SW480 (cell line): ENCODE results near the gene RAB6C.
"Not testable (repeated sequence)": the region's sequence is repeated elsewhere in the genome, so short reads cannot be mapped to it uniquely, and the experiment has no call there.

Source experiments
- DNase-seq: peaks from one replicate; pipeline ENCODE4 v3.0.0-alpha.2; 2016; ENCODE audit warnings: low spot score

RAB6C gene

DNA sequence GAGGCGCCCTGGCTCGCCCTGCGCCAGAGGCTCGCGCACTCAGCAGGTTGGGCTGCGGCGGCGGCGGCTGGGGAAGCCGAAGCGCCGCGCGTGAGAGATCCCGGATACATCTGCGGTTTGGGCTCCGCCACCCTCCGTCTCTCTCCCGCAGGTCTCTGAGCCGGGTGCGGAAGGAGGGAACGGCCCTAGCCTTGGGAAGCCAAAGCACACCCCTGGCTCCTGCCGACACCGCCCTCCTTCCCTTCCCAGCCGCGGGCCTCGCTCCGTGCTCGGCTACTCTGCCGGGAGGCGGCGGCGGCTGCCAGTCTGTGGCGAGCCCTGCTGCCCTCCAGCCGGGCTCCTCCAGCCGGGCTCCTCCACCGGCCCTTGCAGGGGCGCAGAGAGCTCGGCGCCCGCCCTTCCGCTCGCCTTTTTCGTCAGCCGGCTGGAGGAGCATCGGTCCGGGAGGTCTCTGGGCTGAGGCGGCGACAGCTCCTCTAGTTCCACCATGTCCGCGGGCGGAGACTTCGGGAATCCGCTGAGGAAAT, at the start of gene RAB6C:
TSS of gene RAB6C (plus strand) at position 38 of the 527 bp plus-strand sequence. CDS start at position 488, 450 bp downstream.
- DNase-seq: not testable (repeated sequence)

DNA sequence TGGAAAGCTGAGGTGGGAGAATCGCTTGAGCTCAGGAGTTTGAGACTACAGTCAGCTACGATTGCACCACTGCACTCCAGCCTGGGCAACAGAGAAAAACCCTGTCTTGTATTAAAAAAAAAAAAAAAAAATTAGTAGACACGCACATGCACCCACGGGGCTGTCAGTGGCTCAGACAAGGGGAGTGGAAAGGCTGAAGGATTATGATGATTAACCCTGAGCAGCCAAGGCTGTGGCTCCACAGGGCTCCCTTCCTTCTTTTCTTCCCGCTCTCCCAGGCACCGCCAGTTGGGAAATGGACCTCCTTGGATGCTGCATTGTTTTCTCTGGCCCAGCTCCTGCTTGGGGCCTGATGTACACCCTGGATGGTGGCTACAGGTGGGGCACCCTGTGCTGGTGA, 49.0 kb upstream of the RAB6C start:
- DNase-seq: no peak

DNA sequence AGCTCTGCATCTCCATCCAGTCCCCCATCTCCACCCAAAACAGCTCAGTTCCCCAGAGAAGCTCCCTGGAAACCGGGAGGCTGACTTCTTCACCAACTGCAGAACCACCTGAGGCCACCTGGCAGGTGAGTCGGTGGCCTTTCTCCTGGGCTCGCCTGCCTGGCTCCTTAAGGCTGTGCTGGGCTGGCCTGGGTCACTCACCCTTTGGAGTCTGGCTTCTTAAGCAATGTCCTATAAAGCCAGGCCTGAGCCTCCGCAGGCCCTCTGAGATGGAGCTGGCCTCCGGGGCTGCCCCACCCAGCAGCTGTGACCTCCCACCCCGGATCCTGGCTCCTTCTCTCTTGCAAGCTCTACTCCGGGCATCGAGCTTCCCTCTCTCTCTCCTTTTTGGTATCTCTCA, 46.1 kb upstream of the RAB6C start:
- not testable (repeated sequence) for DNase-seq

DNA sequence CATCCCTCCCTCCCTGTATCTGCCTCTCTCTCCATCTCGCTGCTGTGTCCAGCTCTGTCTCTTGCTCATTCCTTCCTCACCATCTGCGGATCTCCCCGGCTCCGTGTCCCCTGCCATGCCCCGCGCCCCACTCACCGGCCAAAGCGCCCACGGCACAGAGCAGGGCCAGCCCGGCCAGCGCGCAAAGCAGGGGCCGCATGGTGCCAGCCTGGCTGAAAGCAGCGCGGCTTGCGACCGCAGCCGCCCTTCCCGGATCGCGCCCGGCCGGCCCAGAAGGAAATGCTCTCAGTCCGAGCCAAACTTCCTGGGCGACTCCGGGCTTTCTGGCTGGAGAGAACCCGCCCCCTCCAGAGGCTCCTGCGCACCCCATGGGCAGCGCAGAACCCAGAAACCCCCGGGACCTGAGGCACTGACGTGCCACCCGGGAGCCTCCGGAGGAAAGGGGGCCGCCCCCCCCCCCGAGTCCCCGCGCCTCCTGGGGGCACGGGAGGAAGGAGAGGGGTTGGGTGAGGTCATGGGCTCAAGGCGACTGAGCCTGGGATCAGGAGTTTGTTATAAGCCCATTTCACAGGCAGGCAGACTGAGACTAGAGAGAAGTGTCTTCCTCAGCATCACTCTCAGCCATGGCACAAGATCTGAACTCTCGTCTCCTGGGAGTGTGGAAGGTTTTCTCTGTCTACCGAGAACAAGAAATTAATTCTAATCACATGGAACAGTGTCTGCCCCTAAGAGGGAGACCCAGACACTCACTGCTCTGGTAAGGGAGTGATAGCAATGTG, 45.2 kb upstream of the RAB6C start:
- DNase-seq: no peak

DNA sequence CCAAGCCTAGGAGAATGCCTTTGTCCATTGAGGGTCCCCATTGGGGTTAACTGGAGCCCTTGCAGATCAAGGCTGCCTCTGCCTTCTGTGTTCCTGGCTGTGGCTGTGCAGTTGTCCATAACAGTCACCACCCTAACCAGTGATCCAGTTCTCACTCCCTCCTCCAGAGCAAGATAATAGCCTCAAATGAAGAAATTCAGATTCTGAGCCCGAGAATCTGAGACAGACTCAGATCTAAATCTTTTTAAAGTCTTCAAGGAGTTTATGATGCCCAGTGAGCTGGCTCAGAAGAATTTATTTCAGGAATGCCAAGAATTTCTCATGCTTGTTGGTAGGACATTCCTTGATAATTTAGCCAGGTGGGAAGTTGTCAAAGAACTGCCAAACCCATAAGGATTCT, 44.3 kb upstream of the RAB6C start:
- no peak for DNase-seq

DNA sequence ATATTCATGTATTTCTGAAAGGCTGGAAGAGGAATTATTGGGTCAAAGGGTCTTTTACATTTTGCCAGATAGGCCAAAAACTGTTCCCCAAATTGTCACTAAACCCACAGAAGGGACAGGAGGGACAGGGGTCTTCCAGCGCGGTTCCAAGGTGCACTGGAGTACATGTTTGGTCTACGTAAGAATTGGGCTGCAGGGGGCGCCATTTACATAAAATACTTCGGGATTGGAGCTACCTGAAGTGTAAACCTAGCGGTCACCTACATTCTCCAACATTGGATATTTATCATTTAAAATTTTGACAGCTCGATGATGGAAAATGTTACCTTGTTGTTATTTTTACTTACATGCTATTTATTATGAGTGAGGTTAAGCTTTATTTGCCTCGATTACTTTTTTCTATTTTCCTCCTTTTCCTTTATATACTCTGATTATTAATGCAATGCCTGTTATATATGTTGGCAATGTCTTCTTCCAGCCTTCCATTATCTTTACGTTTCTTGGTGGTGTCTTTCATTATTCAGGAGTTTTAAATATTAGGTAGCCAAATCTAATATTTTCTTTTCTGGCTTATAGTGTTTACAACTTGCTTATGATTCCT, 43.0 kb upstream of the RAB6C start:
- no peak for DNase-seq

DNA sequence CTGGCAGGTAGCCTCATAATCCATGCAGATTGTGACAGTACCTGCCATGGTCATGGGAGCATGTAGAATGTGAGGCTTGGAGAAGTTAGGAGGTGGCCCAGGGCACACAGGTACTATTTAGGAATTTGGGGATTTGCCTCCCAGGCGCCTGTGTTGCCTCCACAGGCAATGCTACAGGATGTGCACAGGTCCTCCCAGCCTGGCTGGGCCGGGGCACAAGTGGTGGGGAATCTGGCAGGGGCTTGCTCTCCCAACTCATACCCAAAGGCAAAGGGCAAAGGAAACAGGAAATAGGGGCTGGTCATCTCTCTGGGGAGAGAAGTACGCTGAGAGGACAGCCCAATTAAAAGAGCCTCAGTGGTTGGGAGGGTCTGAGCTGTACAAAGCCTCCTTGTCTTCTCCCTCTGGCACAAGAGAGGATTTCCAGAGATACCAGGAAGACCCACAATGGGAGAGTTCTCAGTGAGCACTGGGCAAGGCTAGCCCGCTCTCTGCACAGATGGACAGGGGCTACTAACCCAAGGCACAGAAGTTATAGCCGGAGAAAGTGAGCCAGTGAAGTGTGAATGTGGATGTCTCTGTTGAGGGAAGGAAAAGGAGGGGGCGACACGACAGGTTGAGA, 40.5 kb upstream of the RAB6C start:
- not testable (repeated sequence) for DNase-seq

DNA sequence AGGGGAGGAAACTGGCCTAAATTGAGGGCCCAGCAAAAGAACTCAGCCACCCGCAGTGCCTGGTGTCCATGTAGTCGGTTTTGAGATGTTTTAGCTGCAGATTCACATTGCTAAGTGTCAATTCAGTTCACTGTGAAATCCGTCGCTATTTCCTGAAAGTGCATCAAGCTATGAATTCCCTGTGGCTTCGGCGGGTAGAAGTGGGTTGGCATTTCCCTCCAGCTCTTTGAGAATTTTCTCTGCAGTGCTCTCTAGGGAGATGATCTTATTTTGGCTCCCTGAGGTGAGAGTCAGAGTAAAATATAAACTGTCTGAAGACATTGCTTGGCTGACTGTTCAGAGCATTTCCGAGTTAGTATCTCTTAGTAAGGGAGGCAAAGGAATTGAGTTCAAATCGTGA, 36.0 kb upstream of the RAB6C start:
- not testable (repeated sequence) for DNase-seq

DNA sequence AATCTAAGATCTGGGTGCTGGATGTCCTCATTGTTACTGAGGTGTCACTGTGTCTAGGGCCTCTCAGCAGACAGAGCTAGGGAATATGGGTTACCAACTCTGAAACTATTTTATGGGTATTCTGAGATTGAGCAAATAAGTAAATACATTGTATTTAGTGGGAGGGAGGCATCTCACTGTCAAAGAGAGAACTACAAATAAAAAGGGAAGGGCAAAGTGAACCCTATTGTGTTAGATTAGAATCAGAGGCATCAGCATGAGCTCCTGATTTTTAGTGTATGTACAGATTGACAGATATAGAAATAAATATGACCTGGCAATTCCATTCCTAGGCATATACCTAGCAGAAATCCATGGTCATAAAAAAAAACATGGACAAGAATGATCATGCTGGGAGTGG, 33.9 kb upstream of the RAB6C start:
- no peak for DNase-seq

DNA sequence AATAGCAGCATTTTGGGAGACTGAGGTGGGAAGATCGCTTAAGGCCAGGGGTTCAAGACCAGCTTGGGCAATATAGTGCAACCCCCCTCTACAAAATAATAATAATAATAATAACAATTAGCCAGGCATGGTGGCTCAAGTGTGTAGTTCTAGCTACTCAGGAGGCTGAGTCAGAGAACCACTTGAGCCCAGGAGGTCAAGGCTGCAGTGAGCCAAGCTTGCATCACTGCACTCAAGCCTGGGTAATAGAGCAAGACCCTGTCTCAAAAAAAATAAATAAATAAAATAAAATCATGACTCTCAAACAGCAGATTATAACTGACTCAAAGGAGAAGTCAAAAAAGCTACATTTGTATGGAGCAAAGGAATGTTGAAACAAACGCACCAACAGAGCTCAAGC, 31.8 kb upstream of the RAB6C start:
- not testable (repeated sequence) for DNase-seq

DNA sequence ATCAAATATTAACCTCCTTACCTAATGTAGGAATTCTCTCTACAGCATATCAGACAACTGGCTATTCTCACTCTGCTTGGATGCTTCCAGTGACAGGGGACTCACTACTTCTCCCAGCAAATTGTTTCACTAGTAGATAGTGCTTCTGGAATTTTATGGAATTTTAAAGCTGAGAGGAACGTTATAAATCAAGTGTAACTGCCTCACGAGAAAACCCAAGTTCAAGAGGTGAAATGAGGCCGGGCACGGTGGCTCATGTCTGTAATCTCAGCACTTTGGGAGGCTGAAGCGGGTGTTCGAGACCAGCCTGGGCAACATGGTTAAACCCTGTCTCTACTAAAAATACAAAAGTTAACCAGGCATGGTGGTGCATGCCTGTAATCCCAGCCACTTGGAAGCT, 23.3 kb upstream of the RAB6C start:
- DNase-seq: not testable (repeated sequence)

DNA sequence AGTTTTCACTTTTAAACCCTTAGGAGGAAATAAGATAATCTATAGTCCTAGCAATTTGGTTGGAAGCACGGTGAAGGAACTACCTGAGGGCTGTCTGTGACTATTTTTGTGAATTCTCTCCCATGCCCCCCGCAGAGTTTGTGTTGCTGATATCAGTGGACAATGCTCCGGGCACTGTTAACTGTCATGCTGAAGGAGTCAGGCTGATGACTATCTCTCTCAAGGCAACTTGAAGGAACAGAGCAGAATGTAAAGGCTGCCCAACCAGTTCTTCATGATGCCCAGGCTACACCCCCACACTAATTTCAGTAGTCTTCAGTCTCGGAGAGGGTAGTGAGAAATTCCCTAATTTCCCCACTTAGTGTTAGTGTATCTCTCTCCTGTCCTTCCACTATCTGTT, 21.6 kb upstream of the RAB6C start:
- DNase-seq: no peak

DNA sequence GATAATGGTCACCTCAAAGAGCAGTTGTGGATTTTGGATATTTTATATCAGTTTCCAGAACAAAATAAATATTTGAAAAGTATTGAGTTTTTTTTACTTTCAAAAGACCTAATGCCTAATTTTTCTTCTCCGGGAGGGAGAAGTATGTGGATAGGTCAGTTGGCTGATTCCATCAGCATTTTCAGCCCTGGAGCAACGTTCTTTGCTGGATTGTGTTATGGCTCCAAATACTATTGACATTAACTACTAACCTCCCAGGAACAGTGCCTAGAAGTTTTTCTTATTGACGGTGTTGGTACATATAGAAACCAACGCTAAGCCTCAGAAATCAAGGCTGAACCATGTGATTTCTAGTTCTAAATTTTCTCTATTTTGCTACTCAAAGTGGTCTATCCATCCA, 20.7 kb upstream of the RAB6C start:
- not testable (repeated sequence) for DNase-seq

DNA sequence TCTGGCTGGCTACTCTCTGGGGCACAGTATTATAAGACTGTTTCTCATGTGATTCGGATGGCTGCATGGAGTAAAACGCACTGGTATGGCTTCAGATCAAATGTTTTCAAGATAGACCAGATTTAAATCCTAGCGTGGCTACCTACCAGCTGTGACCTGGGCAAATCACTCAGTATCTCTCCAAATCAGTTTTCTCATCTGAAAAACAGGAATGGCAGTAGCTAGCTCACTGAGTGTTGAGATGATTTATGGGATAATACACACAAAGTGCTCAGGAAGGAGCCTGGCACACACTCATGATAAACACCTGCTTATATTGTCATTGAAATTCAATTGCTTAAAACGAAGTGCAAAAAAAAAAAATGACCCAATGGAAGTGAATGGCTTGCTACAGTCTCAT, 10.9 kb upstream of the RAB6C start:
- DNase-seq: not testable (repeated sequence)

DNA sequence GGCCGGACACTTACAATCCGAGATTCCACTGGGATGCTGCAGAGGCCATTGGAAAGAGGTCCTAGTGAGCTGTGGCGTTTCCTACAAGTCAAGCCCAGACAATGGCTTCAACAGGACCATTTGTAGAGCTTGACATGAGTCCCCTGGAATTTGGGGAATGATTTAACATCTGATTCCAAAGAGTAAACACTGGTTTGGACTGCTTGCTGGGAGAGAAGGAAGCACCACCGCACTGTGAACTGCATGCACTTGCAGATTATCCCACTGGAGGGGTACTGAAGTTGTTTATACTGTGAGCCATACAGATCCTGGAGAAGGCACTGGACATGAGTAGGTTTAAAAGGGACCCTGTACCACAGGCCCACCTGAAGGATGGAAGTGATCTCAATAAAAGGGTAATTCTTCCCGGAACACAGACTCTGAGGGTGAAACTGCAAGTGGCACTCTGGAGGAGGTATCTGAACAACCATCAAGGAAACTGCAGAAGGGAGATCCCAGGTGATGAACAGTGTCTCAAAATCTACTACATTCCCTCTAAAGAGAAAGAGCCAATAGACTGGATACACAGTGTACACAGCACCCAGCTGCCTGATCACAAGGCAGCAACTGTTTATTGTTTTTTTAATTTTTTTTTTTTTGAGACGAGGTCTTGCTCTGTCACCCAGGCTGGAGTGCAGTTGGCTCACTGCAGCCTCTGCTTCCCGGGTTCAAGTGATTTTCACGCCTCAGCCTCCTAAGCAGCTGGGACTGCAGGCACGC, 4.3 kb upstream of the RAB6C start:
- DNase-seq: no peak

DNA sequence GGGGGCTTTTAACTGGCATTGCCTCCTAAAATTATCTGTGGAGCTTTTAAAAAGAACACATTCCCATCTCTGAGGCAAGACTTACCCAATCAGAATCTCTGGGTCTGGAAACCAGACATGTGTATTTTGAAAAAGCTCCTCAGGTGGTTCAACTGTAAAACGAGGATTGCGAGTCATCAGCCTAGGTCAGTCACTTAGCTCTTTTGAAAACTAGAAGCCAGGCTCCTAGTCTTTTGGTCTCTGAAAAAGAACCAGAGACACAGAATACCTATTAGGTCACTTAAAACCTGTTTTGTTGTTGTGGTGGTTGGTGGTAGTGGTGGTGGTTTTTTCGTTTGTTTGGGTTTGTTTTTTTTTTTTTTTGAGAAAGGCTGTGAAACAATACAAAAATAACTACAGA, 2.5 kb upstream of the RAB6C start:
- not testable (repeated sequence) for DNase-seq

DNA sequence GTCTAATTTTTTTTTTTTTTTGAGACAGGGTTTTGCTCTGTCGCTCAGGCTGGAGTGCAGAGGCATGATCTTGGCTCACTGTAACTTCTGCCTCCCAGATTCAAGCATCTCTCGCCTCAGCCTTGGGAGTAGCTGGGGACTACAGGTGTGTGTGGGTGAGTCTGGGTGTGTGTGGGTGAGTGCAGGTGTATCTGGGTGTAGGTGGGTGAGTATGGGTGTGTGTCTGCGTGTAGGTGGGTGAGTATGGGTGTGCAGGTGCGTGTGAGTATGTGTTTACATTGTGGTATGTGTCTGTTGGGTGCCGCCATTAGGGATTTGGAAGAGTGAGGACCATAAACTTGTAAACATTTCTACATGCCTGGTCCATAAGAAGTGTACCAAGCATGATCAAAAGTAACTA, 1.5 kb upstream of the RAB6C start:
- DNase-seq: no peak

DNA sequence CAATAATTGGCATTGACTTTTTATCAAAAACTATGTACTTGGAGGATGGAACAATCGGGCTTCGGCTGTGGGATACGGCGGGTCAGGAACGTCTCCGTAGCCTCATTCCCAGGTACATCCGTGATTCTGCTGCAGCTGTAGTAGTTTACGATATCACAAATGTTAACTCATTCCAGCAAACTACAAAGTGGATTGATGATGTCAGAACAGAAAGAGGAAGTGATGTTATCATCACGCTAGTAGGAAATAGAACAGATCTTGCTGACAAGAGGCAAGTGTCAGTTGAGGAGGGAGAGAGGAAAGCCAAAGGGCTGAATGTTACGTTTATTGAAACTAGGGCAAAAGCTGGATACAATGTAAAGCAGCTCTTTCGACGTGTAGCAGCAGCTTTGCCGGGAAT, 780 bp downstream of the RAB6C start:
- DNase-seq: not testable (repeated sequence)

DNA sequence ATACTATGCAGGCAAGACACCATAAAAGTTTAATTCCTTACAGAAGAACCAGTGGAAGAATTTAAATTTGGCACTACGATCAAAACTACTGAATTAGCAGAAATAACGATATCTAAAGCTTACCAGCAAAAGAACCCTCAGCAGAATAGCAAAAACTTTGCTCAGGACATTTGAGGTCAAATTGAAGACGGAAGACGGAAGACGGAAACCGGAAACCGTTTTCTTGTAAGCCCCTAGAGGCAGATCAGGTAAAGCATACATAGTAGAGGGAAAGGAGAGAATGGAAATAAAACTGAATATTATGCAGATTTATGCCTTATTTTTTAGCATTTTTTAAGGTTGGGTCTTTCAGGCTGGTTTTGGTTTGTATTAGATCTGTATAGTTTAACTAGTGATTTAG, 2.2 kb downstream of the RAB6C start:
- not testable (repeated sequence) for DNase-seq

DNA sequence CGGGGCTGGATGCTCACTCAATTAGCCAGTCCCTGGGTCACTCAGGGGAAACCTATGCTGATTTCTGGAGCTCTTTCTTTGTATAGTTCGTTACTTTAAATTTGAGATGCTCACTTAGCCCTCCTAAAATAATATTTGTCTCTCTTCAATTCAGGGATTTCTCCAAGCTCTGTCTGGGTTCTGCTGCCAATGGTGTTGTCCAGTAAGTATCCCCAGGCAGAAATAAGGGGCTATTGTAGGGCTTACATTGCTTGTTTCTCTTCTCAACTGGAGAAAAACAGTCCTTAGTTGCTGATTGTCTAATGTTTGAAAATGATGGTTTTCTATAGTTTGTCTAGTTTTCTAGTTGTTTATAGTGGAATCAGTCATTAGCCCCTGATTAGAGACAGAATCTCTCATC, 5.0 kb downstream of the RAB6C start:
- DNase-seq: no peak

DNA sequence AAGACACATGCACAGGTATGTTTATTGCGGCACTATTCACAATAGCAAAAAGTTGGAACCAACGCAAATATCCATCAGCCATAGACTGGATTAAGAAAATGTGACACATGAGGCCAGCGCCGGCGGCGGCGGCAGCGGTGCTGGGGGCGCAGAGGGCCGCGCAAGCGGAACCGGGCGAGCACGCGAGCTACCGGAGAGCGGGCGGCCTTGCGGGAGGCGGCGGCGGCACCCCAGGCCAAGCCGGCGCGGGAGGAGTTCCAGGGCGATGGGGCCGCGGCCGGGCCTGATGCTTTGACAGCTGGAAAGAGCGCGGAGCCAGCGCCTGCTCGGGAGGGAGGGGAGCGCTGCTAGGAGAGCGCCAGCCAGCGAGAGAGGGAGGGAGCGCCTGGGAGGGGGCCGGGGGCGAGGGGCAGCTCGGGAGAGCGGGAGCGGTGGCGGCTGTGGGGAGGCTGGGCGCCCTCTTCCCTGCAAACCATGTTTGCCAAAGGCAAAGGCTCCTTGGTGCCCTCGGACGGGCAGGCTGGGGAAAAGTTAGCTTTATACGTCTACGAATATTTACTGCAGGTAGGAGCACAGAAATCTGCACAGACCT, 13.0 kb downstream of the RAB6C start:
- not testable (repeated sequence) for DNase-seq

DNA sequence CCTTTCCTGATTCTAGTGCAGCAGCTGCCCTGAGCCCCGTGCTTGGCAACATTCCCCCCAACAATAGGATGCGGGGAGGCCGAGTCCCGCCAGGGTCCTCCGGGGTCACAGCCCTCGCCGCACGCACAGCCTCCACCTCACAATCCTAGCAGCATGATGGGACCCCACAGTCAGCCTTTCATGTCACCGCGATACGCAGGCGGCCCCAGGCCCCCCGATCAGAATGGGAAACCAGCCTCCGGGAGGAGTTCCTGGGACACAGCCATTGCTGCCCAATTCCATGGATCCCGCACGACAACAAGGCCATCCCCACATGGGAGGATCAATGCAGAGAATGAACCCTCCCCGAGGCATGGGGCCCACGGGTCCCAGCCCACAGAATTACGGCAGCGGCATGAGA, 13.7 kb downstream of the RAB6C start:
- DNase-seq: not testable (repeated sequence)
